ENCODE measurements around the gene LHFPL2. TPM values are rescaled to one million over a fixed set of nuclear protein-coding genes. Genes with fewer than 3 reads are reported as not detected.
"Not testable (repeated sequence)": the region's sequence is repeated elsewhere in the genome, so short reads cannot be mapped to it uniquely, and the experiment has no call there.

The LHFPL2 gene
- total RNA-seq, 4 donors from 2014 or later: 14.7 to 127 (median 28.0) TPM

DNA sequence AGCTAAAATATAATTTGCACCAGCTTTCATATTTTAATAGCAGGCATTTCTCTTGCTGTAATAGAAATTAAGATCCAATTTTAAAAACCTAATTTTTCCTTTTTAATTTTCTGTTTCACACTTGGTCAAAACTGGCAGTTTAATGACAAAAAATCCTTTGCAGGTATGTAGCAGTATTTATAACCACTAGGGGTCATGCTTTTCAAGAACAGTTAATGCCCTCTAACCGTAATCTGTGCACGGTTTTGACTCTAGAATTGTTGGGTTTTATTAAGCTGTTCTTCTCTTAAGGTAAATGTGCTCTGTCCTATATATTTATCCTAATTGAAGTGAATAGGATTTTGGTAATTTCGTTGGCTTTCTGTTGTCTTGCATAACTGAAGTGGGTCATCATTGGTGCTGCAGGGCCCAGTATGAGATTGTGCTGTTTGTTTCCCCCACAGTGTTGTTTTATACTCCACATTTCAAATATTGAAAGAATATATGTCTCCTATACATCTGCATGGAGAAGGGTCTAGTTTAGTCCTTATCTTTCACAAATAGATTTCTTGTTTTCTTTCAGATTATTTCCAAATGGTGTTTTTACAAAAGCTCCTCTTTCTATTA lies 180.7 kb downstream of the LHFPL2 start:
- Histone ChIP-seq H3K27me3 (no peaks in the 10 kb centered on the region), H3K9me3 (no peaks in the 10 kb centered on the region), H3K27ac (no peak overlapping the region), H3K4me1 (peaks cover 0 to 3% of the 10 kb centered on the region in 2 donors), H3K36me3 (no peaks in the 10 kb centered on the region), H3K4me3 (no peak overlapping the region)
- no peak for DNase-seq
- TF ChIP-seq, protein P1, sequence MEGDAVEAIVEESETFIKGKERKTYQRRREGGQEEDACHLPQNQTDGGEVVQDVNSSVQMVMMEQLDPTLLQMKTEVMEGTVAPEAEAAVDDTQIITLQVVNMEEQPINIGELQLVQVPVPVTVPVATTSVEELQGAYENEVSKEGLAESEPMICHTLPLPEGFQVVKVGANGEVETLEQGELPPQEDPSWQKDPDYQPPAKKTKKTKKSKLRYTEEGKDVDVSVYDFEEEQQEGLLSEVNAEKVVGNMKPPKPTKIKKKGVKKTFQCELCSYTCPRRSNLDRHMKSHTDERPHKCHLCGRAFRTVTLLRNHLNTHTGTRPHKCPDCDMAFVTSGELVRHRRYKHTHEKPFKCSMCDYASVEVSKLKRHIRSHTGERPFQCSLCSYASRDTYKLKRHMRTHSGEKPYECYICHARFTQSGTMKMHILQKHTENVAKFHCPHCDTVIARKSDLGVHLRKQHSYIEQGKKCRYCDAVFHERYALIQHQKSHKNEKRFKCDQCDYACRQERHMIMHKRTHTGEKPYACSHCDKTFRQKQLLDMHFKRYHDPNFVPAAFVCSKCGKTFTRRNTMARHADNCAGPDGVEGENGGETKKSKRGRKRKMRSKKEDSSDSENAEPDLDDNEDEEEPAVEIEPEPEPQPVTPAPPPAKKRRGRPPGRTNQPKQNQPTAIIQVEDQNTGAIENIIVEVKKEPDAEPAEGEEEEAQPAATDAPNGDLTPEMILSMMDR (IDR thresholded peaks at IDR 0.05): peak; percentile 66 to 76 (median 72)
- no peak for TF ChIP-seq POLR2A (IDR thresholded peaks at IDR 0.05)
- intact Hi-C loops (cut with DNase I; ENCODE audit: low total_unique reads): no loop called here

DNA sequence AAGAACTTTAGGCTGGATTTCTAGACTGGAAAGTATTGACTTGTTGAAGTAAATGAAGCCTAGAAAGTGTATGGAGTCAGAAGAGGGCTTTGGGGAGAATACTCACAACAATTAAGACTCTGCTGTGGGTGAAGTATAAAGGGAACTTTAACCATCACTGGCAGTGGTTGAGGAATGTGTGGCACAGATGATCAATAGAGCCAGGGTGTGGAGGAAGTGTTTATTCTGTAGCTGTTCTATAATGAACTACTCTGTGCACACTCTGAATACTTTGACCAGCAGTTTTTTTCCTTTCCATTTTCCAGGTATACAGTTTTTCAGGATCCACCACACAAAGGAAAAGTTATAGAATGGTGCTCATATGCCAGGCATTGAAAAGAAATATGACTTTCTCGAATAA lies 181.4 kb downstream of the LHFPL2 start:
- no peak overlapping the region for H3K27ac ChIP-seq
- H3K4me1 ChIP-seq: peaks cover 0 to 3% of the 10 kb centered on the region in 2 donors
- TF ChIP-seq, protein P1 (IDR thresholded peaks at IDR 0.05): no peak
- TF ChIP-seq POLR2A (IDR thresholded peaks at IDR 0.05): no peak
- no peaks in the 10 kb centered on the region for H3K9me3 ChIP-seq
- H3K36me3 ChIP-seq: no peaks in the 10 kb centered on the region
- intact Hi-C loops (cut with DNase I; ENCODE audit: low total_unique reads): no loop called here
- DNase-seq: no peak
- no peaks in the 10 kb centered on the region for H3K27me3 ChIP-seq
- H3K4me3 ChIP-seq: no peak overlapping the region

DNA sequence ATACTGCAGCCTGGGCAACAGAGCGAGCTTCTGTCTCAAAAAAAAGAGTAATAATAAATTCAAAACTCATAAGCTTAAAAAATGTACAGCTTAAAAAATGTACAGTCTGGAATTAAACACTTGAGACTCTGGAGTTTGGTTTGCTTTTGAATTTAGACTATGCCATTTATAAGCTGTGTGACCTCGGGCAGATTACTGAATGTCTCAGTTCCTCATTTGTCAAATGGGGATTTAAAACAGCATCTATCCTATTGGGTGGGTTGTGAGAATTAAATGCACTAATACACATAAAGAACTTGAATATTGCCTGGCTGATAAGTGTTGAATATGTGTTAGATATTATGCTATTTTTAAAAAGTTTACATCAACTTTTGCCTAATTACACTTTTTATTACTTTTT lies 189.7 kb downstream of the LHFPL2 start:
- no peaks in the 10 kb centered on the region for H3K9me3 ChIP-seq
- intact Hi-C loops (cut with DNase I; ENCODE audit: low total_unique reads): no loop called here
- H3K4me1 ChIP-seq: no peaks in the 10 kb centered on the region
- no peak overlapping the region for H3K27ac ChIP-seq
- H3K27me3 ChIP-seq: no peaks in the 10 kb centered on the region
- H3K36me3 ChIP-seq: no peaks in the 10 kb centered on the region
- no peak overlapping the region for H3K4me3 ChIP-seq
- DNase-seq: no peak
- TF ChIP-seq POLR2A (IDR thresholded peaks at IDR 0.05): no peak
- TF ChIP-seq, protein P1 (IDR thresholded peaks at IDR 0.05): no peak

DNA sequence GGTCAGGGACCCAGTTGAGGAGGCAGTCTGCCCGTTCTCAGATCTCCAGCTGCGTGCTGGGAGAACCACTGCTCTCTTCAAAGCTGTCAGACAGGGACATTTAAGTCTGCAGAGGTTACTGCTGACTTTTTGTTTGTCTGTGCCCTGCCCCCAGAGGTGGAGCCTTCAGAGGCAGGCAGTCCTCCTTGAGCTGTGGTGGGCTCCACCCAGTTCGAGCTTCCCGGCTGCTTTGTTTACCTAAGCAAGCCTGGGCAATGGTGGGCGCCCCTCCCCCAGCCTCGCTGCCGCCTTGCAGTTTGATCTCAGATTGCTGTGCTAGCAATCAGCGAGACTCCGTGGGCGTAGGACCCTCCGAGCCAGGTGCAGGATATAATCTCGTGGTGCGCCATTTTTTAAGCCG lies 191.1 kb downstream of the LHFPL2 start:
- H3K36me3 ChIP-seq; intact Hi-C loops (cut with DNase I; ENCODE audit: low total_unique reads); H3K4me1 ChIP-seq; H3K4me3 ChIP-seq; H3K9me3 ChIP-seq; H3K27me3 ChIP-seq; DNase-seq; H3K27ac ChIP-seq: not testable (repeated sequence)

DNA sequence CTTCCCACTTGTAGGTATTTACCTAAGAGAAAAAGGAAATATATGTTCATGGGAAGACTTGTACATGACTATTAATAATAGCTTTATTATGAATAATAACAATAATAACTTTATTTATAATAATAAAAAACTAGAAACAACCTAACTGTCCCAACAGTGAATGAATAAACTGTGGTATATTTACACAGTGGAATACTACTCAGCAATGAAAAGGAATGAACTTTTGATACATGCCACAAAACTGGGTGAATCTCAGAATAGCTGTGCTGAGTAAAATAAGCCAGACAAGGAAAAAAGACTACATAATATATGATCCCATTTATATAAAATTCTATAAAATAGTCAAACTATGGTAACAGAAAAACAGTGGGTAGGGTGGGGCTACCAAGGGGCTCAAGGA lies 199.5 kb downstream of the LHFPL2 start:
- no peak for TF ChIP-seq POLR2A (IDR thresholded peaks at IDR 0.05)
- TF ChIP-seq, protein P1 (IDR thresholded peaks at IDR 0.05): no peak
- DNase-seq: no peak
- H3K36me3 ChIP-seq: no peaks in the 10 kb centered on the region
- no peaks in the 10 kb centered on the region for H3K9me3 ChIP-seq
- H3K4me1 ChIP-seq: no peaks in the 10 kb centered on the region
- no peak overlapping the region for H3K4me3 ChIP-seq
- H3K27me3 ChIP-seq: no peaks in the 10 kb centered on the region
- no peak overlapping the region for H3K27ac ChIP-seq
- intact Hi-C loops (cut with DNase I; ENCODE audit: low total_unique reads): no loop called here

All from uterus (tissue), 4 donors.